ENCODE data around the gene SPATA13. TPM values are rescaled to one million over a fixed set of nuclear protein-coding genes. Genes with fewer than 3 reads are reported as not detected.

The SPATA13 gene
- total RNA-seq, 4 donors from 2014 or later: 10.0 to 24.6 (median 13.4) TPM

- TF ChIP-seq POLR2A (IDR thresholded peaks at IDR 0.05) (no peak), EP300 (IDR thresholded peaks at IDR 0.05) (no peak), CTCF (IDR thresholded peaks at IDR 0.05) (no peak), POLR2AphosphoS5 (IDR thresholded peaks at IDR 0.05) (no peak)
- no peak overlapping the region for H3K27ac ChIP-seq
- H3K9me3 ChIP-seq: no peaks in the 10 kb centered on the region
- H3K4me3 ChIP-seq: no peak overlapping the region
- no peak for ATAC-seq
- H3K4me1 ChIP-seq: no peaks in the 10 kb centered on the region
- H3K27me3 ChIP-seq: no peaks in the 10 kb centered on the region
- 90 to 100% methylated on average over 1 of the region's 1 CpG for WGBS, 2 donors (ENCODE audit: low coverage in 1 of 2)
- H3K36me3 ChIP-seq: no peaks in the 10 kb centered on the region
Measured at GRCh38 chr13:24195626-24196025, 35.1 kb downstream of the SPATA13 start.

GRCh38 chr13:24196593-24197197 lies 36.2 kb downstream of the SPATA13 start:
- Histone ChIP-seq H3K4me3 (no peak overlapping the region), H3K4me1 (no peaks in the 10 kb centered on the region), H3K27me3 (no peaks in the 10 kb centered on the region), H3K27ac (no peak overlapping the region), H3K36me3 (no peaks in the 10 kb centered on the region), H3K9me3 (no peaks in the 10 kb centered on the region)
- WGBS, 2 donors (ENCODE audit: low coverage in 1 of 2): 46 to 50% methylated on average over 2 to 4 of the region's 4 CpGs
- no peak for TF ChIP-seq EP300 (IDR thresholded peaks at IDR 0.05)
- no peak for TF ChIP-seq CTCF (IDR thresholded peaks at IDR 0.05)
- TF ChIP-seq POLR2A (IDR thresholded peaks at IDR 0.05): no peak
- TF ChIP-seq POLR2AphosphoS5 (IDR thresholded peaks at IDR 0.05): no peak
- ATAC-seq: no peak

- peaks cover 3 to 10% (median 6%) of the 10 kb centered on the region in 3 donors for H3K4me1 ChIP-seq
- H3K4me3 ChIP-seq: no peak overlapping the region
- no peaks in the 10 kb centered on the region for H3K9me3 ChIP-seq
- WGBS, 2 donors (ENCODE audit: low coverage in 1 of 2): 90% methylated on average over 7 of the region's 9 CpGs; no CpG with 5 or more reads in 1 of the 2 donors
- no peak for TF ChIP-seq POLR2AphosphoS5 (IDR thresholded peaks at IDR 0.05)
- TF ChIP-seq POLR2A (IDR thresholded peaks at IDR 0.05): no peak
- TF ChIP-seq CTCF (IDR thresholded peaks at IDR 0.05): no peak
- no peak for TF ChIP-seq EP300 (IDR thresholded peaks at IDR 0.05)
- no peaks in the 10 kb centered on the region for H3K36me3 ChIP-seq
- H3K27ac ChIP-seq: no peak overlapping the region
- no peaks in the 10 kb centered on the region for H3K27me3 ChIP-seq
- no peak for ATAC-seq
Measured at GRCh38 chr13:24199016-24199415, 38.5 kb downstream of the SPATA13 start.

- WGBS, 2 donors (ENCODE audit: low coverage in 1 of 2): 89 to 93% methylated on average over 7 of the region's 7 CpGs
- Histone ChIP-seq H3K4me1 (peaks cover 3 to 15% (median 6%) of the 10 kb centered on the region in 3 donors), H3K27ac (no peak overlapping the region)
Measured at GRCh38 chr13:24202215-24202614, 41.7 kb downstream of the SPATA13 start.

GRCh38 chr13:24203273-24203672 lies 42.8 kb downstream of the SPATA13 start:
- peaks cover 3 to 22% (median 8%) of the 10 kb centered on the region in 3 donors for H3K4me1 ChIP-seq
- no peak for ATAC-seq
- H3K27ac ChIP-seq: no peak overlapping the region
- 39 to 55% methylated on average over 3 of the region's 3 CpGs for WGBS, 2 donors (ENCODE audit: low coverage in 1 of 2)
- H3K9me3 ChIP-seq: no peaks in the 10 kb centered on the region
- H3K27me3 ChIP-seq: no peaks in the 10 kb centered on the region
- TF ChIP-seq EP300 (IDR thresholded peaks at IDR 0.05) (no peak), CTCF (IDR thresholded peaks at IDR 0.05) (no peak), POLR2AphosphoS5 (IDR thresholded peaks at IDR 0.05) (no peak), POLR2A (IDR thresholded peaks at IDR 0.05) (no peak)
- no peak overlapping the region for H3K4me3 ChIP-seq
- H3K36me3 ChIP-seq: no peaks in the 10 kb centered on the region

More at GRCh38 chr13:24202215-24202614, 41.7 kb downstream of the SPATA13 start:
- ATAC-seq: no peak
- TF ChIP-seq POLR2A (IDR thresholded peaks at IDR 0.05) (no peak), POLR2AphosphoS5 (IDR thresholded peaks at IDR 0.05) (no peak)
- Histone ChIP-seq H3K27me3 (no peaks in the 10 kb centered on the region), H3K36me3 (no peaks in the 10 kb centered on the region), H3K4me3 (no peak overlapping the region), H3K9me3 (no peaks in the 10 kb centered on the region)
